ENCODE measurements around the gene CRY2.
A peak's percentile ranks its signal among the peaks of the same experiment; 100 is the strongest.
"Not testable (repeated sequence)": the region's sequence is repeated elsewhere in the genome, so short reads cannot be mapped to it uniquely, and the experiment has no call there.

Gene CRY2

DNA sequence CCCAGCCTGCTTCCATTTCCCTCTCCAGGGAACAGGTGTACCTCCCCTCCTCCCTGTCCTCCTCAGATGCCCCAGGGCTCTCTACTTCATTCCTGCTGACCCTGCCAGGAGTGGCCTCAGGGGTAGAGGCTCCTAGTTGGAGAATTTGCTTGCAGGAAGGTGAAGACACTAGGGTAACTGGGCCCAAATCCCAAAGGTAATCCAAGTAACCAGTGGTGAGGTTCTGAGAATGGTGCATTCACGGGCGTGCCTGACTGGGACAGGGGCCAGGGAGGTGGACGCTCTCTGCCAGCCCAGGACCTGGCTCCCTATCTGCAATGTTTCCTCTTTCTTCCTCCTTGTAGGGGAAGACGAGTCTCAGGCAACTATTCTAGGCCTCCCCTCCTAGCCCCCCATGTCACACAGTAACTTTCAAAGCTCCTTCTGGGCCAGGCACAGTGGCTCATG is 39.5 kb upstream of the CRY2 start:
- TF ChIP-seq, protein P1, sequence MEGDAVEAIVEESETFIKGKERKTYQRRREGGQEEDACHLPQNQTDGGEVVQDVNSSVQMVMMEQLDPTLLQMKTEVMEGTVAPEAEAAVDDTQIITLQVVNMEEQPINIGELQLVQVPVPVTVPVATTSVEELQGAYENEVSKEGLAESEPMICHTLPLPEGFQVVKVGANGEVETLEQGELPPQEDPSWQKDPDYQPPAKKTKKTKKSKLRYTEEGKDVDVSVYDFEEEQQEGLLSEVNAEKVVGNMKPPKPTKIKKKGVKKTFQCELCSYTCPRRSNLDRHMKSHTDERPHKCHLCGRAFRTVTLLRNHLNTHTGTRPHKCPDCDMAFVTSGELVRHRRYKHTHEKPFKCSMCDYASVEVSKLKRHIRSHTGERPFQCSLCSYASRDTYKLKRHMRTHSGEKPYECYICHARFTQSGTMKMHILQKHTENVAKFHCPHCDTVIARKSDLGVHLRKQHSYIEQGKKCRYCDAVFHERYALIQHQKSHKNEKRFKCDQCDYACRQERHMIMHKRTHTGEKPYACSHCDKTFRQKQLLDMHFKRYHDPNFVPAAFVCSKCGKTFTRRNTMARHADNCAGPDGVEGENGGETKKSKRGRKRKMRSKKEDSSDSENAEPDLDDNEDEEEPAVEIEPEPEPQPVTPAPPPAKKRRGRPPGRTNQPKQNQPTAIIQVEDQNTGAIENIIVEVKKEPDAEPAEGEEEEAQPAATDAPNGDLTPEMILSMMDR (IDR thresholded peaks at IDR 0.05; ENCODE audit: control insufficient read depth, insufficient read depth, low read depth, low read length, missing control alignments) = no peak
- H3K4me3 ChIP-seq (ENCODE audit: control insufficient read depth, low read depth, low read length) = peak overlapping the region; percentile 96
- no peak for DNase-seq (ENCODE audit: low read depth)

DNA sequence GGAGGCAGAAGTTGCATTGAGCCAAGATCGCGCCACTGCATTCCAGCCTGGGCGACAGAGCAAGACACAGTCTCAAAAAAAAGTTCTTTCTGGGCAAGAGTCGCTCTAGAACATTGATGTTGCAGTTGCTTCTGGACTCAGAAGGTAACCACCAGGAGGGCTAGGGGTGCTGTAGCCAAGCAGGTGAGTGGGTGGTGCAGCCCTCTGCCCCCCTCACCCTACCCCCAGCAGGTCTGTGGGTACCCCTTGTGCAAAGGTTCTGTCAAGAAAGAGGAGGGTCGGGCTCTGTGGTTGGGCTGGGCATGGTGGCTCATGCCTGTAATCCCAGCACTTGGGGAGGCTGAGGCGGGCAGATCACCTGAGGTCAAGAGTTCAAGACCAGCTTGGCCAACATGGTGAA is 38.8 kb upstream of the CRY2 start:
- not testable (repeated sequence) for H3K4me3 ChIP-seq (ENCODE audit: control insufficient read depth, low read depth, low read length)

DNA sequence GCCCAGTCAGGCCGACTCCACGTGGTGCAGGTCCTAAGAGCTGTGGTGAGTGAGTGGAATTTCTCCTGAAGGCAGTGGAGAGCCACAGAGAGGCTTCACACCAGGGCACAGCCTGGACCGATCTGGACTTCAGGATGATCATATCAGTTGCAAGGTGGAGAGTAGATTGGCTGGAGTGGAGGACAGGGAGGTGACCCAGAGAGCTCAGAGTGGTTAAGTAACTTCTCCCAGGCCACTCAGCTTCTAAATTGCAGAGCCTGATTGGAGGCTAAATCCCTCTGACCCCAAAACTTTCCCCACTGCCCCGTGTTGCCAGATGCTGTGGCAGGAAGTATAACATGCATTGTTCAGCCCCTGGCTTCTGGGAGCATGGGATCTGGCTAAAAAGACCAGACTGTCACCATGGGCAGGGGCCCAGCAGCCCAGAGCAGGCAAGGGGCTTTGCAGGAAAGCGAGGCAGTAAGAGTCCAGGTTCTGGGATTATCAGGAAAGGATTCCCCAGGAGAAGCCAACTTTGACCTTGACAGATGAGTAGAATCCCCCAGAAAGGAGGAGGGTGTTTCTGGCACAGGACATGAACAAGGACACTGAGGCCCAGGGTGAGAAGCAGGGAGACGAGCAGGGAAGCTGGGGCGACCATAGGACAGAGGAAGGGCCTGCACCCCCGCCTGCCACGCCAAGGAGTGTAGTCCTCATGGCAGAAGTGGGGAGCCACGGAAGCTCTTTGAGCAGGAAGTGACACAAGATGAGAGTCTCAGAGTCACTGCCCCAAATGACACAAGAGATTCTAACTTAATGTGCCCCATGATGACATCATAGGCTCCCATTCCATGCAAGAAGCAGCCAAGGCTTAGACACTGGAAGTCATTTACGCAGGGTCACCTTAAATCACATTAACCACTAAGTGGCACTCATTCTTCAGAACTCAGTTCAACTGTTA is 37.5 kb upstream of the CRY2 start:
- no peak for DNase-seq (ENCODE audit: low read depth)
- no peak overlapping the region for H3K4me3 ChIP-seq (ENCODE audit: control insufficient read depth, low read depth, low read length)
- TF ChIP-seq, protein P1 (IDR thresholded peaks at IDR 0.05; ENCODE audit: control insufficient read depth, insufficient read depth, low read depth, low read length, missing control alignments) = no peak

More for the DNA sequence above, 38.8 kb upstream of the CRY2 start:
- DNase-seq (ENCODE audit: low read depth) = not testable (repeated sequence)

GRCh38 chr11:45810431-45811108 is 36.7 kb upstream of the CRY2 start:
- no peak for DNase-seq (ENCODE audit: low read depth)
- no peak overlapping the region for H3K4me3 ChIP-seq (ENCODE audit: control insufficient read depth, low read depth, low read length)
- TF ChIP-seq, protein P1 (IDR thresholded peaks at IDR 0.05; ENCODE audit: control insufficient read depth, insufficient read depth, low read depth, low read length, missing control alignments) = no peak

DNA sequence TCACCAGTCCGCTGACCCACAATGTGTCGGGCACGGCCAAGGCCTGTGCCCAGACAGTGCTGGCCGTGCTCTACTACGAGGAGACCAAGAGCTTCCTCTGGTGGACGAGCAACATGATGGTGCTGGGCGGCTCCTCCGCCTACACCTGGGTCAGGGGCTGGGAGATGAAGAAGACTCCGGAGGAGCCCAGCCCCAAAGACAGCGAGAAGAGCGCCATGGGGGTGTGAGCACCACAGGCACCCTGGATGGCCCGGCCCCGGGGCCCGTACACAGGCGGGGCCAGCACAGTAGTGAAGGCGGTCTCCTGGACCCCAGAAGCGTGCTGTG is 36.2 kb upstream of the CRY2 start:
- TF ChIP-seq, protein P1 (IDR thresholded peaks at IDR 0.05; ENCODE audit: control insufficient read depth, insufficient read depth, low read depth, low read length, missing control alignments) = no peak
- no peak overlapping the region for H3K4me3 ChIP-seq (ENCODE audit: control insufficient read depth, low read depth, low read length)
- no peak for DNase-seq (ENCODE audit: low read depth)

- TF ChIP-seq, protein P1 (IDR thresholded peaks at IDR 0.05; ENCODE audit: control insufficient read depth, insufficient read depth, low read depth, low read length, missing control alignments) = no peak
- no peak overlapping the region for H3K4me3 ChIP-seq (ENCODE audit: control insufficient read depth, low read depth, low read length)
- no peak for DNase-seq (ENCODE audit: low read depth)
Observed at GRCh38 chr11:45811571-45812290, 35.5 kb upstream of the CRY2 start.
